ENCODE measurements around the gene MBP.

- TF ChIP-seq POLR2AphosphoS5 (IDR thresholded peaks at IDR 0.05) (peak in 1 of 3 donors; percentile 31), POLR2A (IDR thresholded peaks at IDR 0.05) (no peak)
Observed at GRCh38 chr18:77113361-77114151, 19.0 kb downstream of the MBP start.

Data from spleen (tissue), 3 donors.